Fibroblast of the aortic adventitia (primary cell): ENCODE measurements around the gene SMC3. TPM values are rescaled to one million over a fixed set of nuclear protein-coding genes. Genes with fewer than 3 reads are reported as not detected.

Experiments used
- DNase-seq: peaks from one replicate; pipeline ENCODE4 v3.0.0-alpha.2; 2010; ENCODE audit warnings: low read depth
- H3K4me3 ChIP-seq: 2 replicates; pipeline ENCODE4 v1.5.1; 2011; ENCODE audit warnings: low read depth, mild to moderate bottlenecking, control low read depth, low read length, moderate library complexity
- CTCF ChIP-seq: IDR thresholded peaks from 2 replicates; pipeline ENCODE4 v1.5.1; 2011; ENCODE audit warnings: mild to moderate bottlenecking, low read length, control low read depth, inconsistent platforms; ENCODE audit not compliant: insufficient read depth
- total RNA-seq: library from RNA; depleted of rRNA; stranded (reverse); fragments of >200 nt; gene quantifications from 2 replicates; pipeline ENCODE4 v1.2.3, GENCODE V29; 2012; ENCODE audit warnings: low replicate concordance

SMC3 gene
- total RNA-seq, 1 donor = 49.3 TPM

GRCh38 chr10:110533149-110533548, 34.3 kb upstream of the SMC3 start:
- TF ChIP-seq CTCF = no peak
- DNase-seq = no peak
- H3K4me3 ChIP-seq = no peak overlapping the region

GRCh38 chr10:110534571-110534970, 32.9 kb upstream of the SMC3 start:
- TF ChIP-seq CTCF = no peak
- no peak overlapping the region for H3K4me3 ChIP-seq
- DNase-seq = no peak

- H3K4me3 ChIP-seq = no peak overlapping the region
- peak; percentile 43 for TF ChIP-seq CTCF
- peak; percentile 60 for DNase-seq
Observed at GRCh38 chr10:110535958-110536891, 31.3 kb upstream of the SMC3 start.

- TF ChIP-seq CTCF = no peak
Observed at GRCh38 chr10:110539091-110539490, 28.4 kb upstream of the SMC3 start.

GRCh38 chr10:110540031-110540430, 27.5 kb upstream of the SMC3 start:
- DNase-seq = no peak
- TF ChIP-seq CTCF = no peak
- H3K4me3 ChIP-seq = no peak overlapping the region

More at GRCh38 chr10:110539091-110539490, 28.4 kb upstream of the SMC3 start:
- DNase-seq = no peak
- H3K4me3 ChIP-seq = no peak overlapping the region

- no peak overlapping the region for H3K4me3 ChIP-seq
- peak; percentile 49 for DNase-seq
- TF ChIP-seq CTCF = no peak
Observed at GRCh38 chr10:110544958-110545537, 22.4 kb upstream of the SMC3 start.
